ENCODE results near the gene CDK2AP2.
A peak's percentile ranks its signal among the peaks of the same experiment; 100 is the strongest.

Gene CDK2AP2

DNA sequence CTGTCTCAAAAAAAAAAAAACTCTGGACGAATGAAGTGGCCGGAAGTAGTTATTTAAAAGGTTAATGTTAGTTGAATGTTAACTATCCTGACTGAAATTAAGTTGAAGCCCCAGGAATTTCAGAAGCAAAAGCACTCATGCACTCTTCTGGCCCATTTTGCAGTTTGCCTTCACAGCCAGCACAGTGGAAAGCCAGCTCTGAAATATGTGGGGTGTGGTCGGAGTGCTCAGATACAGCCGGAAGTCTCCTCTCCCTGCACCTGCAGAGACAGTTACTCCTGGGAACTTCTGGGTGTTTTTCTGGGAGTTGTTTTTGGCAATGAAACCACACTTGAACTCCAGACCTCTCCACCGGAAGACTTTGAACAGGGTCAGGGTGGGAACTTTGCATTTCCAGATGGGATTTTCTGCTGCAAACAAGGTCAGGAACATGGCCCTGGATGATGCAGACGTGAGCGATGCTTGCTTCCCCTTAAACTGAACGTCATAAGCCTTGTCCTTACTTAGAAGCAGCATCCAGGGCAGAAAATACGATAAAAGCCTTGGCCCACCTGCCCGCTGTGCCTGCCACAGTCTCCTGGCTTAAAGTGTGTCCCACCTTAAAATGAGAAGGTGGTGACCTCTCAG lies 36.8 kb upstream of the CDK2AP2 start:
- Mint-ChIP-seq H3K27ac (peak overlapping the region; percentile 84 to 91 (median 87)), H3K4me1 (peaks cover 20% of the 10 kb centered on the region), H3K27me3 (ENCODE audit: low read depth) (peaks cover 5% of the 10 kb centered on the region), H3K4me3 (peak overlapping the region in 2 of 3 experiments; percentile 17 to 26), H3K9me3 (no peaks in the 10 kb centered on the region), H3K36me3 (ENCODE audit: low read depth) (no peaks in the 10 kb centered on the region)
- TF ChIP-seq, protein P1, sequence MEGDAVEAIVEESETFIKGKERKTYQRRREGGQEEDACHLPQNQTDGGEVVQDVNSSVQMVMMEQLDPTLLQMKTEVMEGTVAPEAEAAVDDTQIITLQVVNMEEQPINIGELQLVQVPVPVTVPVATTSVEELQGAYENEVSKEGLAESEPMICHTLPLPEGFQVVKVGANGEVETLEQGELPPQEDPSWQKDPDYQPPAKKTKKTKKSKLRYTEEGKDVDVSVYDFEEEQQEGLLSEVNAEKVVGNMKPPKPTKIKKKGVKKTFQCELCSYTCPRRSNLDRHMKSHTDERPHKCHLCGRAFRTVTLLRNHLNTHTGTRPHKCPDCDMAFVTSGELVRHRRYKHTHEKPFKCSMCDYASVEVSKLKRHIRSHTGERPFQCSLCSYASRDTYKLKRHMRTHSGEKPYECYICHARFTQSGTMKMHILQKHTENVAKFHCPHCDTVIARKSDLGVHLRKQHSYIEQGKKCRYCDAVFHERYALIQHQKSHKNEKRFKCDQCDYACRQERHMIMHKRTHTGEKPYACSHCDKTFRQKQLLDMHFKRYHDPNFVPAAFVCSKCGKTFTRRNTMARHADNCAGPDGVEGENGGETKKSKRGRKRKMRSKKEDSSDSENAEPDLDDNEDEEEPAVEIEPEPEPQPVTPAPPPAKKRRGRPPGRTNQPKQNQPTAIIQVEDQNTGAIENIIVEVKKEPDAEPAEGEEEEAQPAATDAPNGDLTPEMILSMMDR (IDR thresholded peaks at IDR 0.05; ENCODE audit: unreplicated experiment in 3 of 3), result no peak

GRCh38 chr11:67543585-67543984 lies 35.6 kb upstream of the CDK2AP2 start:
- no peak overlapping the region for H3K4me3 Mint-ChIP-seq
- peaks cover 5% of the 10 kb centered on the region for H3K27me3 Mint-ChIP-seq (ENCODE audit: low read depth)
- H3K4me1 Mint-ChIP-seq, result peaks cover 20% of the 10 kb centered on the region
- H3K27ac Mint-ChIP-seq, result no peak overlapping the region
- H3K36me3 Mint-ChIP-seq (ENCODE audit: low read depth), result no peaks in the 10 kb centered on the region
- TF ChIP-seq, protein P1 (IDR thresholded peaks at IDR 0.05; ENCODE audit: unreplicated experiment in 3 of 3), result no peak
- H3K9me3 Mint-ChIP-seq, result no peaks in the 10 kb centered on the region

GRCh38 chr11:67542971-67543370 lies 35.0 kb upstream of the CDK2AP2 start:
- no peak overlapping the region for H3K4me3 Mint-ChIP-seq
- H3K27me3 Mint-ChIP-seq (ENCODE audit: low read depth), result peaks cover 5% of the 10 kb centered on the region
- TF ChIP-seq, protein P1 (IDR thresholded peaks at IDR 0.05; ENCODE audit: unreplicated experiment in 3 of 3), result no peak
- peaks cover under 1% of the 10 kb centered on the region for H3K9me3 Mint-ChIP-seq
- peaks cover 20% of the 10 kb centered on the region for H3K4me1 Mint-ChIP-seq
- no peak overlapping the region for H3K27ac Mint-ChIP-seq
- no peaks in the 10 kb centered on the region for H3K36me3 Mint-ChIP-seq (ENCODE audit: low read depth)

- Mint-ChIP-seq H3K4me3 (no peak overlapping the region), H3K27ac (no peak overlapping the region), H3K27me3 (ENCODE audit: low read depth) (peaks cover 5% of the 10 kb centered on the region), H3K36me3 (ENCODE audit: low read depth) (no peaks in the 10 kb centered on the region), H3K9me3 (peaks cover 2% of the 10 kb centered on the region), H3K4me1 (peaks cover 20% of the 10 kb centered on the region)
- TF ChIP-seq, protein P1 (IDR thresholded peaks at IDR 0.05; ENCODE audit: unreplicated experiment in 3 of 3), result no peak
Measured at GRCh38 chr11:67542169-67542568, 34.2 kb upstream of the CDK2AP2 start.

DNA sequence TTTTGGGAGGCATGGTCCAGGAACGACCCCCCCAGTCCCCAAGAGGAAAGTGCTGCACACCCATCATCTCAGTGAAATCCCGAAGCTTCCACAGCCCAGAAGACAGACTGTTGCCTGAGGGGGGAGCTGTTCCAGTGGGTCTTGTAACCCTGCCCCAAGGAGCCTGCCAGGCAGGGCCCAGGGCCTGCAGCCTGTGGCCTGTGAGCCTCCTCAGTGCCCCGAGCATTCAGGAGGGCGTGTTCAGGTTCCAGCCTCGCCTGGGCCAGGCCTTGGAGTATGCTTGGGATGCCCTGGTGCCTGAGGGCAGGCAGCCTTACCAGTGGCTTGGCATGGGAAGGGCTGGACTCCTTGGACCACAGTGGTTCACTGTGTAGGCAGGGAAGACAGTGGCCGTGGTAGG lies 33.2 kb upstream of the CDK2AP2 start:
- TF ChIP-seq, protein P1 (IDR thresholded peaks at IDR 0.05; ENCODE audit: unreplicated experiment in 3 of 3), result no peak
- Mint-ChIP-seq H3K4me1 (peaks cover 16% of the 10 kb centered on the region), H3K36me3 (ENCODE audit: low read depth) (no peaks in the 10 kb centered on the region), H3K27me3 (ENCODE audit: low read depth) (peaks cover 5% of the 10 kb centered on the region), H3K9me3 (peaks cover 4% of the 10 kb centered on the region), H3K4me3 (no peak overlapping the region), H3K27ac (no peak overlapping the region)

DNA sequence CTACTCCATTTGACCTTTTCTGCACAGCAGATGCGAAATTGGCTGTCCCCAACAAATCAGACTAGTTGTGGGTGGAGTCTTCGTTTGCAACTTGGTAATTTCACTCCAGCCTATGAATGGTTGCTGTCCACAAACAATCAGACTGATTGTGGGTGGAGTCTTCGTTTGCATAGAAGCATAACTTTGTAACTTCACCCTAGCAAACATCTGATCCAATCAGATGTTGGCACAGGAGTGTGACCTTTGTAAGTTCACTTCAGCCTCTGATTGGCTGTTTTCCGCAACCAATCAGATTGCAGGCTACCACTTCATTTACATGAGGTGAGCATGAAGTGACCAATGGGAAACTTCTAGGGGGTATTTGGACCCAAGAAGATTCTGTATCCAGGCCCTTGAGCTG lies 31.6 kb upstream of the CDK2AP2 start:
- TF ChIP-seq, protein P1 (IDR thresholded peaks at IDR 0.05; ENCODE audit: unreplicated experiment in 3 of 3), result no peak
- Mint-ChIP-seq H3K27me3 (ENCODE audit: low read depth) (peaks cover 5% of the 10 kb centered on the region), H3K27ac (no peak overlapping the region), H3K4me1 (peaks cover 2% of the 10 kb centered on the region), H3K4me3 (no peak overlapping the region), H3K9me3 (peaks cover 10% of the 10 kb centered on the region), H3K36me3 (ENCODE audit: low read depth) (no peaks in the 10 kb centered on the region)
